RWPE2 (cell line): ENCODE data around the gene PLB1.

Experiments used
- ATAC-seq: fragments of 200-7000 bp; cut with Tn5 transposase; 3 replicates; pipeline ENCODE4 v1.9.1; 2021; ENCODE audit warnings: low read depth
- DNase-seq: peaks from one replicate; pipeline ENCODE4 v3.0.0-alpha.2; 2020; ENCODE audit warnings: low spot score
- H3K27ac ChIP-seq: fragments of 450-650 bp; 2 replicates; pipeline ENCODE4 v1.5.1; 2017; ENCODE audit warnings: mild to moderate bottlenecking; ENCODE audit not compliant: poor library complexity, severe bottlenecking
- H3K27me3 ChIP-seq: fragments of 250-450 bp; sonication (Bioruptor Pico); 2 replicates; pipeline ENCODE4 v1.5.1; 2021; ENCODE audit warnings: mild to moderate bottlenecking, moderate library complexity; ENCODE audit not compliant: insufficient read depth, poor library complexity, severe bottlenecking
- H3K36me3 ChIP-seq: fragments of 250-450 bp; sonication (Bioruptor Pico); 2 replicates; pipeline ENCODE4 v1.5.1; 2020; ENCODE audit warnings: low read depth, mild to moderate bottlenecking, moderate library complexity
- H3K4me1 ChIP-seq: fragments of 250-450 bp; sonication (Bioruptor Pico); 2 replicates; pipeline ENCODE4 v1.5.1; 2021; ENCODE audit warnings: mild to moderate bottlenecking, moderate library complexity; ENCODE audit not compliant: insufficient read depth, poor library complexity, severe bottlenecking
- H3K4me3 ChIP-seq: fragments of 250-450 bp; sonication (Bioruptor Pico); 2 replicates; pipeline ENCODE4 v1.5.1; 2021; ENCODE audit warnings: mild to moderate bottlenecking, moderate library complexity; ENCODE audit not compliant: severe bottlenecking
- H3K9me3 ChIP-seq: fragments of 250-450 bp; sonication (Bioruptor Pico); 2 replicates; pipeline ENCODE4 v1.5.1; 2021; ENCODE audit warnings: mild to moderate bottlenecking, moderate library complexity; ENCODE audit not compliant: severe bottlenecking
- CTCF ChIP-seq: fragments of 450-650 bp; IDR thresholded peaks from one replicate; pipeline ENCODE4 v1.5.1; 2017; ENCODE audit warnings: mild to moderate bottlenecking, moderate library complexity; ENCODE audit not compliant: poor library complexity, severe bottlenecking

The PLB1 gene

GRCh38 chr2:28687640-28688385 is 192.0 kb downstream of the PLB1 start:
- H3K4me1 ChIP-seq = peaks cover 20% of the 10 kb centered on the region
- DNase-seq (no peak), ATAC-seq (0 out of 3 replicates have a peak, but pooled peaks have one; percentile 25)
- H3K4me3 ChIP-seq = no peak overlapping the region
- H3K36me3 ChIP-seq = no peaks in the 10 kb centered on the region
- no peak for TF ChIP-seq CTCF
- no peaks in the 10 kb centered on the region for H3K27me3 ChIP-seq
- H3K9me3 ChIP-seq = no peaks in the 10 kb centered on the region
- no peak overlapping the region for H3K27ac ChIP-seq

- TF ChIP-seq CTCF = no peak
- no peak overlapping the region for H3K27ac ChIP-seq
- H3K4me3 ChIP-seq = no peak overlapping the region
- no peaks in the 10 kb centered on the region for H3K27me3 ChIP-seq
- no peak for ATAC-seq
- H3K36me3 ChIP-seq = no peaks in the 10 kb centered on the region
- no peaks in the 10 kb centered on the region for H3K9me3 ChIP-seq
- DNase-seq = no peak
- H3K4me1 ChIP-seq = peaks cover 13% of the 10 kb centered on the region
These were observed 193.0 kb downstream of the PLB1 start for GRCh38 chr2:28688818-28689217.

- DNase-seq = no peak
- no peaks in the 10 kb centered on the region for H3K36me3 ChIP-seq
These were observed 193.9 kb downstream of the PLB1 start for GRCh38 chr2:28689771-28690170.

GRCh38 chr2:28692411-28692810 is 196.6 kb downstream of the PLB1 start:
- Histone ChIP-seq H3K27me3 (no peaks in the 10 kb centered on the region), H3K36me3 (no peaks in the 10 kb centered on the region), H3K27ac (peak overlapping the region; percentile 20), H3K4me3 (no peak overlapping the region), H3K9me3 (no peaks in the 10 kb centered on the region), H3K4me1 (peaks cover 13% of the 10 kb centered on the region)
- no peak for TF ChIP-seq CTCF
- no peak for ATAC-seq
- no peak for DNase-seq

More at GRCh38 chr2:28689771-28690170, 193.9 kb downstream of the PLB1 start:
- Histone ChIP-seq H3K4me1 (peaks cover 13% of the 10 kb centered on the region), H3K27me3 (no peaks in the 10 kb centered on the region), H3K27ac (no peak overlapping the region), H3K4me3 (no peak overlapping the region), H3K9me3 (no peaks in the 10 kb centered on the region)
- ATAC-seq = no peak
- no peak for TF ChIP-seq CTCF

DNA sequence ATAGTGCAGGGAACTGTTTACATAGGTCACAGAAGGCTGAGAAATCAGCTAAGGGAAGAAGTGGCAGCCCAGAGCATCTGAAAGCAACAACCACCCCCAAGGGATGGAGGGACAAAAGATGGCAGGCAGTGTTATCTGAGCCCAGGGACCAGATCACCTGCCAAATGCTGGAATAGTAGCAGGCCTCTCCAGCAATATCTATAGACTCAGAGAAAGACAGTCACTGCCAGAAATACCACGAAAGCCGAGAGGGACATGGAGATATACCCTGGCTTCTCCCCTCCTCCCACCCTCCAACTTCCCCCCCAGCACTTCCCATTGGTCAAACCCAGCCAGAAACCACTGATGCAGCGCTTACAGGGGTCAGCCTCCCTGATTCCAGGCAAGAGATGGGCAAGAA is 197.4 kb downstream of the PLB1 start:
- TF ChIP-seq CTCF = no peak
- H3K4me3 ChIP-seq = no peak overlapping the region
- H3K4me1 ChIP-seq = peaks cover 8% of the 10 kb centered on the region
- no peaks in the 10 kb centered on the region for H3K9me3 ChIP-seq
- H3K36me3 ChIP-seq = no peaks in the 10 kb centered on the region
- no peak overlapping the region for H3K27ac ChIP-seq
- no peak for ATAC-seq
- DNase-seq = no peak
- no peaks in the 10 kb centered on the region for H3K27me3 ChIP-seq
